RWPE2 (cell line): ENCODE measurements around the gene GCSH.

ENCODE experiments used
- ATAC-seq: fragments of 200-7000 bp; cut with Tn5 transposase; 3 replicates; pipeline ENCODE4 v1.9.1; 2021; ENCODE audit warnings: low read depth
- DNase-seq: peaks from one replicate; pipeline ENCODE4 v3.0.0-alpha.2; 2020; ENCODE audit warnings: low spot score
- H3K27ac ChIP-seq: fragments of 450-650 bp; 2 replicates; pipeline ENCODE4 v1.5.1; 2017; ENCODE audit warnings: mild to moderate bottlenecking; ENCODE audit not compliant: poor library complexity, severe bottlenecking
- H3K27me3 ChIP-seq: fragments of 250-450 bp; sonication (Bioruptor Pico); 2 replicates; pipeline ENCODE4 v1.5.1; 2021; ENCODE audit warnings: mild to moderate bottlenecking, moderate library complexity; ENCODE audit not compliant: insufficient read depth, poor library complexity, severe bottlenecking
- H3K36me3 ChIP-seq: fragments of 250-450 bp; sonication (Bioruptor Pico); 2 replicates; pipeline ENCODE4 v1.5.1; 2020; ENCODE audit warnings: low read depth, mild to moderate bottlenecking, moderate library complexity
- H3K4me1 ChIP-seq: fragments of 250-450 bp; sonication (Bioruptor Pico); 2 replicates; pipeline ENCODE4 v1.5.1; 2021; ENCODE audit warnings: mild to moderate bottlenecking, moderate library complexity; ENCODE audit not compliant: insufficient read depth, poor library complexity, severe bottlenecking
- H3K4me3 ChIP-seq: fragments of 250-450 bp; sonication (Bioruptor Pico); 2 replicates; pipeline ENCODE4 v1.5.1; 2021; ENCODE audit warnings: mild to moderate bottlenecking, moderate library complexity; ENCODE audit not compliant: severe bottlenecking
- H3K9me3 ChIP-seq: fragments of 250-450 bp; sonication (Bioruptor Pico); 2 replicates; pipeline ENCODE4 v1.5.1; 2021; ENCODE audit warnings: mild to moderate bottlenecking, moderate library complexity; ENCODE audit not compliant: severe bottlenecking
- CTCF ChIP-seq: fragments of 450-650 bp; IDR thresholded peaks from one replicate; pipeline ENCODE4 v1.5.1; 2017; ENCODE audit warnings: mild to moderate bottlenecking, moderate library complexity; ENCODE audit not compliant: poor library complexity, severe bottlenecking

The GCSH gene

GRCh38 chr16:81061871-81062608 is 34.2 kb downstream of the GCSH start:
- Histone ChIP-seq H3K27me3 (no peaks in the 10 kb centered on the region), H3K4me1 (peaks cover 16% of the 10 kb centered on the region), H3K4me3 (no peak overlapping the region), H3K36me3 (no peaks in the 10 kb centered on the region), H3K27ac (no peak overlapping the region), H3K9me3 (no peaks in the 10 kb centered on the region)
- DNase-seq (no peak), ATAC-seq (no peak)
- no peak for TF ChIP-seq CTCF

GRCh38 chr16:81061307-81061640 is 34.9 kb downstream of the GCSH start:
- H3K36me3 ChIP-seq = no peaks in the 10 kb centered on the region
- no peak for DNase-seq
- no peaks in the 10 kb centered on the region for H3K27me3 ChIP-seq
- H3K4me3 ChIP-seq = no peak overlapping the region
- H3K9me3 ChIP-seq = no peaks in the 10 kb centered on the region
- H3K4me1 ChIP-seq = peaks cover 8% of the 10 kb centered on the region
- no peak overlapping the region for H3K27ac ChIP-seq
- no peak for TF ChIP-seq CTCF
- ATAC-seq = no peak

GRCh38 chr16:81060576-81061306 is 35.5 kb downstream of the GCSH start:
- Histone ChIP-seq H3K9me3 (no peaks in the 10 kb centered on the region), H3K4me1 (peaks cover 3% of the 10 kb centered on the region), H3K36me3 (no peaks in the 10 kb centered on the region), H3K4me3 (no peak overlapping the region), H3K27ac (no peak overlapping the region), H3K27me3 (no peaks in the 10 kb centered on the region)
- no peak for DNase-seq
- ATAC-seq = no peak
- no peak for TF ChIP-seq CTCF

- Histone ChIP-seq H3K36me3 (no peaks in the 10 kb centered on the region), H3K4me3 (no peak overlapping the region), H3K9me3 (peaks cover 13% of the 10 kb centered on the region), H3K27me3 (no peaks in the 10 kb centered on the region), H3K27ac (no peak overlapping the region), H3K4me1 (no peaks in the 10 kb centered on the region)
- DNase-seq (no peak), ATAC-seq (no peak)
- no peak for TF ChIP-seq CTCF
These were observed 42.4 kb downstream of the GCSH start for GRCh38 chr16:81053761-81054160.

GRCh38 chr16:81042821-81043220 is 53.4 kb downstream of the GCSH start:
- TF ChIP-seq CTCF = no peak
- ATAC-seq (no peak), DNase-seq (no peak)
- no peak overlapping the region for H3K27ac ChIP-seq
- peaks cover 70% of the 10 kb centered on the region for H3K36me3 ChIP-seq
- H3K4me3 ChIP-seq = no peak overlapping the region
- no peaks in the 10 kb centered on the region for H3K4me1 ChIP-seq
- no peaks in the 10 kb centered on the region for H3K27me3 ChIP-seq
- no peaks in the 10 kb centered on the region for H3K9me3 ChIP-seq
